Body of pancreas (tissue), 4 donors: ENCODE data around the gene CXXC5. TPM values are rescaled to one million over a fixed set of nuclear protein-coding genes. Genes with fewer than 3 reads are reported as not detected.
"Not testable (repeated sequence)": the region's sequence is repeated elsewhere in the genome, so short reads cannot be mapped to it uniquely, and the experiment has no call there.

Experiments
- ATAC-seq: fragments of 150-250 bp; one replicate; pipeline ENCODE4 v1.9.1; 2016
- DNase-seq, 4 donors: peaks; one replicate each; pipeline ENCODE4 v3.0.0-alpha.2; 2019
- H3K27ac ChIP-seq, 4 donors: fragments of 200-600 bp; sonication (generic); 1 replicate in 3 of 4; 2 replicates in 1 of 4; pipeline versions ENCODE4 v1.5.1 to v1.6.1; 2016 to 2019; ENCODE audit warnings: mild to moderate bottlenecking in 1 of 4, mixed read lengths in 1 of 4, moderate library complexity in 1 of 4
- H3K27me3 ChIP-seq, 2 donors: fragments of 200-600 bp; sonication (generic); one replicate each; pipeline ENCODE4 v1.6.0; 2016; ENCODE audit warnings: mild to moderate bottlenecking in 1 of 2
- H3K36me3 ChIP-seq, 2 donors: fragments of 200-600 bp; sonication (generic); replicated peaks in 1 of 2; 2 replicates each; pipeline ENCODE4 v1.5.1; 2016; ENCODE audit warnings: low read depth in 2 of 2; ENCODE audit not compliant: insufficient read depth in 1 of 2
- H3K4me1 ChIP-seq: fragments of 200-600 bp; sonication (generic); one replicate; pipeline ENCODE4 v1.6.0; 2016
- H3K4me3 ChIP-seq, 2 donors: fragments of 200-600 bp; sonication (generic); 1 replicate in 1 of 2; 2 replicates in 1 of 2; pipeline ENCODE4 v1.5.1; 2016 to 2019
- H3K9me3 ChIP-seq, 3 donors: fragments of 200-600 bp; sonication (generic); 1 replicate in 2 of 3; 2 replicates in 1 of 3; pipeline ENCODE4 v1.5.1; 2016
- CTCF ChIP-seq, 7 experiments: fragments of 450-650 bp in 4 of 7; fragments of 200-600 bp in 3 of 7; sonication (generic) in 3 of 7; IDR thresholded peaks; one replicate each; pipeline ENCODE4 v1.5.1; 2016 to 2019; ENCODE audit warnings: antibody characterized with exemption in 7 of 7
- POLR2A ChIP-seq, 3 donors: fragments of 450-650 bp; IDR thresholded peaks; one replicate each; pipeline ENCODE4 v1.6.1; 2016; ENCODE audit warnings: antibody characterized with exemption in 3 of 3, mild to moderate bottlenecking in 2 of 3
- WGBS, 2 donors: methylation state at CpG; one replicate each; pipeline ENCODE4 v1.1.5; 2017; 5-methylcytosine and 5-hydroxymethylcytosine counted together
- intact Hi-C: fragments of 100-400 bp; cut with DNase I; formaldehyde crosslinking; loops from one replicate; pipeline ENCODE4 v1.15.1; 2023
- total RNA-seq, 2 donors: library from RNA; depleted of rRNA; stranded (reverse); fragments of >200 nt; gene quantifications; one replicate each; pipeline ENCODE4 v1.1.0, GENCODE V29; 2016

The CXXC5 gene
- total RNA-seq, 2 donors from 2014 or later: 86.6 to 87.7 TPM

GRCh38 chr5:139605887-139606286 is 42.3 kb upstream of the CXXC5 start:
- Histone ChIP-seq H3K36me3 (peaks cover 0 to 13% of the 10 kb centered on the region in 2 donors), H3K4me3 (no peak overlapping the region), H3K9me3 (no peaks in the 10 kb centered on the region), H3K27ac (no peak overlapping the region), H3K4me1 (no peaks in the 10 kb centered on the region), H3K27me3 (no peaks in the 10 kb centered on the region)
- no peak for TF ChIP-seq CTCF (IDR thresholded peaks at IDR 0.05)
- TF ChIP-seq POLR2A (IDR thresholded peaks at IDR 0.05): no peak
- WGBS, 2 donors: 97% methylated on average over 8 of the region's 8 CpGs
- ATAC-seq (no peak), DNase-seq (no peak)
- intact Hi-C loops: no loop called here

- WGBS, 2 donors: 83 to 89% methylated on average over 5 of the region's 5 CpGs
- Histone ChIP-seq H3K36me3 (peaks cover 0 to 6% of the 10 kb centered on the region in 2 donors), H3K4me1 (no peaks in the 10 kb centered on the region), H3K9me3 (no peaks in the 10 kb centered on the region), H3K27me3 (no peaks in the 10 kb centered on the region), H3K27ac (no peak overlapping the region), H3K4me3 (no peak overlapping the region)
- ATAC-seq (no peak), DNase-seq (no peak)
- TF ChIP-seq POLR2A (IDR thresholded peaks at IDR 0.05) (no peak), CTCF (IDR thresholded peaks at IDR 0.05) (no peak)
- intact Hi-C loops: no loop called here
Observed at GRCh38 chr5:139611703-139612584, 36.2 kb upstream of the CXXC5 start.

GRCh38 chr5:139619861-139620260 is 28.3 kb upstream of the CXXC5 start:
- H3K27ac ChIP-seq: no peak overlapping the region
- peaks cover 0 to 21% of the 10 kb centered on the region in 2 donors for H3K36me3 ChIP-seq

GRCh38 chr5:139625398-139625797 is 22.8 kb upstream of the CXXC5 start:
- H3K27ac ChIP-seq, H3K27me3 ChIP-seq, DNase-seq, intact Hi-C loops, H3K4me1 ChIP-seq, H3K4me3 ChIP-seq, ATAC-seq, H3K9me3 ChIP-seq: not testable (repeated sequence)
- 88 to 91% methylated on average over 3 to 4 of the region's 5 CpGs for WGBS, 2 donors
- peaks cover 4 to 15% of the 10 kb centered on the region in 2 donors for H3K36me3 ChIP-seq

More at GRCh38 chr5:139619861-139620260, 28.3 kb upstream of the CXXC5 start:
- ATAC-seq: no peak
- WGBS, 2 donors: 74 to 85% methylated on average over 5 of the region's 5 CpGs
- DNase-seq: no peak
- H3K4me1 ChIP-seq: no peaks in the 10 kb centered on the region
- intact Hi-C loops: no loop called here
- H3K4me3 ChIP-seq: no peak overlapping the region
- no peaks in the 10 kb centered on the region for H3K9me3 ChIP-seq
- TF ChIP-seq POLR2A (IDR thresholded peaks at IDR 0.05): no peak
- no peak for TF ChIP-seq CTCF (IDR thresholded peaks at IDR 0.05)
- no peaks in the 10 kb centered on the region for H3K27me3 ChIP-seq

- peaks cover 12% of the 10 kb centered on the region for H3K4me1 ChIP-seq
- intact Hi-C loops: loop anchor here (5.0 to 10.0 kb wide), 2 partner anchors 54 to 136 kb away; no protein-coding TSS in a partner anchor
- TF ChIP-seq CTCF (IDR thresholded peaks at IDR 0.05) (no peak), POLR2A (IDR thresholded peaks at IDR 0.05) (no peak)
- peaks cover 4% of the 10 kb centered on the region in 2 donors for H3K36me3 ChIP-seq
- H3K4me3 ChIP-seq: no peak overlapping the region
- ATAC-seq (no peak), DNase-seq (no peak)
- no peaks in the 10 kb centered on the region for H3K9me3 ChIP-seq
- H3K27ac ChIP-seq: no peak overlapping the region
- H3K27me3 ChIP-seq: no peaks in the 10 kb centered on the region
Observed at GRCh38 chr5:139630855-139631254, 17.3 kb upstream of the CXXC5 start.
